ENCODE data around the gene NFKBIA.
"Not testable (repeated sequence)": the region's sequence is repeated elsewhere in the genome, so short reads cannot be mapped to it uniquely, and the experiment has no call there.

The NFKBIA gene

DNA sequence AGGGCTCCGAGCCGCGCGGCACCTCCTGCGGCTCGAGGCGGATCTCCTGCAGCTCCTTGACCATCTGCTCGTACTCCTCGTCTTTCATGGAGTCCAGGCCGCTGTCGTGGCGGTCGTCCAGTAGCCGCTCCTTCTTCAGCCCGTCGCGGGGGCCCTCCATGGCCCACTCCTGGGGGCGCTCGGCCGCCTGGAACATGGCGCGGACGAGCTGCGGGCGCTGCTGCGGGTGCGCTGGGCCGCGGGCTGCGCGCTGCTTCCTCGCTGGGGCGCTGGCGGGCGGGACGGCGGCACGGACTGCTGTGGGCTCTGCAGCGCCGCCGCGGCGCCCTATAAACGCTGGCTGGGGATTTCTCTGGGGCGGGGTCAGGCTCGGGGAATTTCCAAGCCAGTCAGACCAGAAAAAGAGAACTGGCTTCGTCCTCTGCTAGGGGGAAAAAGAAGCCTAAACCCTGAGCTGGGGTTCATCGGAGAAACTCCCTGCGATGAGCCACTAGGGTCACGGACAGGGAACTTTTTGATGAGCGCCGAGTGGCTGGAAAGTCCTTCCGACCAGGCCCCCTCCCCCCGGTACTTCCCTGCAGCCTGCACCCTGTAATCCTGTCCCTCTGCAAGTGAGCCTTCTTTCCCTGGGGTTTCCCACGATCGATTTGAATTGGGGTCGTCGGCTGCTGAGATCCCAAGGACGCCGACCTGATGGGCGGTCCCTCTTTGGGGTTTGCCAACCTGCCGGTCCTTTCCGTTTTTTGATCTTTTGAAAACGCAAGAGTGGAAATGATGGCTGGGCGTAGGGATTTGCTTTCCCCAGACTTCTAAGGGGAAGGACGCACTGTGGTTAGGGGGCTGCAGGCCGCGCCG, at the start of gene NFKBIA:
NFKBIA (minus strand) TSS at position 301 of the 855 bp plus-strand sequence; CDS start at position 196, 105 bp downstream.
- peak; percentile 66 for DNase-seq

GRCh38 chr14:35446450-35446849, 41.9 kb upstream of the NFKBIA start:
- DNase-seq, result no peak

DNA sequence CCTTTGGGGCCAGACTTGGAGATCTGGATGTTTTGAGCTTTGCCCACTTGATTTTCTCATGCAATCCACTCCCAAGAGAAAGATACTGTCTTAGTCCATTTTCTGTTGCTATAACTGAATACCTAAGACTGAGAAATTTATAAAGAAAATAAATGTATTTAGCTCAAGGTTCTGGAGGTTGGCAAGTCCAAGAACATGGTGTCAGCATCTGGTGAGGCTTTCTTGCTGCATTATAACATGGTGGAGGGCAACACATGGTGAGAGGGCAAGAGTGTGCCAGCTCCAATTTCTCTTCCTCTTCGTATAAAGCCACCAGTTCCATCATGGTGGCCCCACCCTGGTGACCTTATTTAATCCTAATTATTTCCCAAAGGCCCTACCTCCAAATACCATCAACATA, 39.6 kb upstream of the NFKBIA start:
- DNase-seq, result no peak

DNA sequence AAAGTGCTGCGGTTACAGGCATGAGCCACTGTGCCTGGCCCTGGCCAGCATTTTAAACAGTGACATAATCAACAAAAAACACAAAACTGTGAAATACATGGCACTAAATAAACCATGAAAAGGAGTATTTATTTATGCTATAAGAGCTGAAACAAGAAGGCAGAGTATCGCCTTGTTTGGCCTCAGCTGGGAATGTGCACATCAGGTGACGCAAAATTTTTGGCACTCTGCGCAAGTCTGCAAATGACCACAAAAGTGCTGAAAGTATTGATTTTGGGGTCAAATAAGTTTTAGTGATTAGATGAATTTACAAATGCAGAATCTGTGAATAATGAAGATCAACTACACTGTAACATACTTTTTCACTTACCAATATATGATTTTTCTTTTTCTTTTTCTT, 36.6 kb upstream of the NFKBIA start:
- no peak for DNase-seq

- peak; percentile 54 for DNase-seq
These were observed 34.6 kb upstream of the NFKBIA start for GRCh38 chr14:35438910-35439713.

DNA sequence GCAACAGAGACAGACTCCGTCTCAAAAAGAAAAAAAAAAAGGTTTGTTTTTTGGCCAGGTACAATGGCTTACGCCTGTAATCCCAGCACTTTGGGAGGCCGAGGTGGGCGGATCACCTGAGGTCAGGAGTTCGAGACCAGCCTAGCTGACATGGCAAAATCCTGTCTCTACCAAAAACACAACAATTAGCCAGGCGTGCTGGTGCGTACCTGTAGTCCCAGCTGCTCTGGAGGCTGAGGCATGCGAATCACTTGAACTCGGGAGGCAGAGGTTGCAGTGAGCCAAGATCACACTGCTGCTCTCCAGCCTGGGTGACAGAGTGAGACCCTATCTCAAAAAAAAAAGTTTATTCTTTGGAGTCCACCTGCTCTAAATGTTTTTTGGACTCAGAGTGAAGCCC, 33.9 kb upstream of the NFKBIA start:
- not testable (repeated sequence) for DNase-seq

GRCh38 chr14:35435177-35435576, 30.6 kb upstream of the NFKBIA start:
- no peak for DNase-seq

DNA sequence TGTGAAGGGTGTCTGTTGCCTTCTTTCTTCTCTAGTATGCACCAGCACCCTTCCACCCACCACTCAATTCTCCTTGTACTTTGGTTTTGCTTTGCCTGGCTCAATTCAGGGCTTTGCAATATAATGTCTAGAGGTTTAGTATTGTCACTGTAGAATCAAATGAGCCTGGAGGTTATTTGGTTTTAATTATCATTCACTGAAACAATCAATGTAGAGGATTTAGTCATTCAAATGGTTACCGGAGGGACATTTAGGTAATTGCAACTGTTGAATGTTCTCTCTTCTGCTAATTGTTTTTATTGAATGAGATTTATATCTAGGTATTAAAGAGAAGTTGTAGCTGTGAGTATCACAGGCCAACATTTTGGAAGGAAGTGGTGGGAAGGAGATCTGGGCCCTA, 29.3 kb upstream of the NFKBIA start:
- DNase-seq, result no peak

- DNase-seq, result no peak
These were observed 26.1 kb upstream of the NFKBIA start for GRCh38 chr14:35430459-35431199.

DNA sequence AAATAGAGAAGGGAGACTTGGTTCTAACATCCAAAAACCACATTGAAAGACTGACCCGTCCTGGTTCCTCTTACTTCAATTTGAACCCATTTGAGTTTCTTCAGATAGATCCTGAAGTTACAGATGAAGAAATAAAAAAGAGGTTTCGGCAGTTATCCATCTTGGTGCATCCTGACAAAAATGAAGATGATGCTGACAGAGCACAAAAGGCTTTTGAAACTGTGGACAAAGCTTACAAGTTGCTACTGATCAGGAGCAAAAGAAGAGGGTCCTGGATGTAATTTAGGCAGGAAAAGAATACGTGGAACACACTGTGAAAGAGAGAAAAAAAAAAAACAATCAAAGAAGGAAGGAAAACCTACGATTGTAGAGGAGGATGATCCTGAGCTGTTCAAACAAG, 25.4 kb upstream of the NFKBIA start:
- DNase-seq, result no peak

GRCh38 chr14:35425850-35426249, 21.3 kb upstream of the NFKBIA start:
- no peak for DNase-seq

- DNase-seq, result no peak
These were observed 19.1 kb upstream of the NFKBIA start for GRCh38 chr14:35423621-35424020.

- DNase-seq, result no peak
These were observed 15.7 kb upstream of the NFKBIA start for GRCh38 chr14:35420036-35420811.

- DNase-seq, result no peak
These were observed 14.9 kb upstream of the NFKBIA start for GRCh38 chr14:35419429-35419841.

GRCh38 chr14:35418093-35418492, 13.5 kb upstream of the NFKBIA start:
- DNase-seq, result no peak

DNA sequence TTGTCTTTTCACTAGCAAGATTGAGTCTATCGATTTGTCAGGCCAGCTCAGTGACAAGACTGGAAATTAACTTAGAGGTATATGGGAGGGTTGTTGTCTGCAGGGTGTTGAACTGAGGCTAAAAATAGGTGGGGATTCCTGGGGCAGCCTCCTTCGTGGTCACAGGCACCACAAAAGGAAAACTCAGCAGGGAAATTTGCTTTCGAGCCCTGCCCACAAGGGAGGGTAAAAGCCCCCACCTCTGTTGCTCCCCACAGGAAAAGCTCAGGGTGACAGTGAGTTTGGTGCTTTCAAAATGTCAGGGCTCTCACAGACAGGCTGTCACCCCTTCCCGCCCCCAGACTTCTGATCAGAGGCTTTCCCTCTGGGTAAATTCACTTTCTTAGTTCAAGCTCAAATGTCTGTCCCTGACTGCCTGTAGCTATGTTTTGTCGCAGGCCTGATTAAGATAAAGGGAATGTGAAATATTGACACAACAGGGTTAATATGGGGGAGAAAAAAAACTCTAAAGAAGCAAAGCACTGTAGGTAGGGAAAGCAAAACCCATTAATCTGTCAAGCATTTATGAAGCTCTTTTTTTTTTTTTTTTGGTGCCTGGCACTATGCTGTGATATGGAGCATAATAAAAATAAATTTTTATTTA, 11.7 kb upstream of the NFKBIA start:
- DNase-seq, result no peak

- no peak for DNase-seq
These were observed 9.8 kb upstream of the NFKBIA start for GRCh38 chr14:35414365-35414764.

DNA sequence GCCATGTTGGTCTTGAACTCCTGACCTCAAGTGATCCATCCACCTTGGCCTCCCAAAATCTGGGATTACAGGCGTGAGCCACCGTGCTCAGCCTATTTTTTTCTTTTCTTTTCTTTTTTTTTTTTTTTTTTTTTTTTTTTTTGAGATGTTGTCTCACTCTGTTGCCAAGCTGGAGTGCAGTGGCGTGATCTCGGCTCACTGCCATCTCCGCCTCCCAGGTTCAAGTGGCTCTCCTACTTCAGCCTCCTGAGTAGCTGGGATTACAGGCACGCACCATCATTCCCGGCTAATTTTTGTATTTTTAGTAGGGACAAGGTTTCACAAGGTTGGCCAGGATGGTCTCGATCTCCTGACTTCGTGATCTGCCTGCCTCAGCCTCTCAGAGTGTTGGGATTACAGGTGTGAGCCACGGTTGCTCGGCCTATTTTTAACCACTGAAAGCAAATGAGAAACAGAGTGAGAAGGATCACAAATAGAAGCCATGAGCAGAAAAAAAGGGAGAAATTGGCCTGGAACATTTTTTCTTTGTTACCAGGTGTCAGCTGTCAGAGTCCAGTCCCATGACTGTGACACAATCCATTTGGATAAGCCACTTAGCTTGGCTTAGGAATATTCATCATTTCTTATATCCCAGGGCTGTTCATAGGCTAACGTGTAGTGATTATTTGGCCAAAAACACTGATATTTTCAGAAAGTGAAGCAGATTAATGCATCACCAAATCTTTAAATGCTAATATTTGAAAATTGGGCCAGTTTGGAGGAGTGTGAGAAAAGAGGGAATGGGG, 7.9 kb upstream of the NFKBIA start:
- DNase-seq, result no peak

- DNase-seq, result no peak
These were observed 6.3 kb upstream of the NFKBIA start for GRCh38 chr14:35410858-35411257.

DNA sequence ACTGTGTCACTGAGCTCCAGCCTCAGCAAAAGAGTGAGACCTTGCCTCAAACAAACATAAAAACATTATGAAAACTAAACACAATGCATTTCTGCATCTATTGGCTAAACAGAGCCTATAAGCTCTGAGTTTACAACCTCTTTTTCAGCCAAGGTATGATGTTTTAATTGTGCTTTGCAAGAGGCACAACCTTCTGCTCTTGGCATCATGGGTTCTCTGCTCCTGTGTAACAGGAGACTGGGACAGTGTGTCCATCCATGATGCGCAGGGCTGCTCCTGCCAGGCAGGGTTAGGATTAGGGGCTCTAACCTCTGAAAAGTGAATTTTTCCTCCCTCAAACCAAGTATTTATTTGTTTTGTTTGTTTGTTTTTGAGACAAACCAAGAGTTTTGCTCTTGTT, 5.0 kb upstream of the NFKBIA start:
- no peak for DNase-seq

- DNase-seq, result no peak
These were observed 3.5 kb upstream of the NFKBIA start for GRCh38 chr14:35408026-35408425.
